Measurements from ENCODE around the gene GPER1.

Gene GPER1

GRCh38 chr7:1125603-1125969, 37.7 kb downstream of the GPER1 start:
- H4K5ac ChIP-seq (ENCODE audit: low read length) = no peak overlapping the region
- H2BK120ac ChIP-seq (ENCODE audit: low read depth, low read length) = no peak overlapping the region
- no peak overlapping the region for H4K8ac ChIP-seq (ENCODE audit: low read depth, low read length)
- H3K4me2 ChIP-seq (ENCODE audit: low read length) = no peak overlapping the region
- no peak for DNase-seq
- no peak overlapping the region for H3K27ac ChIP-seq (ENCODE audit: low read depth, low read length)
- H3K9ac ChIP-seq (ENCODE audit: low read length) = no peak overlapping the region
- no peak overlapping the region for H3K18ac ChIP-seq (ENCODE audit: low read length)
- H2BK5ac ChIP-seq (ENCODE audit: low read length) = no peak overlapping the region
- no peaks in the 10 kb centered on the region for H3K4me1 ChIP-seq (ENCODE audit: control insufficient read depth, low read depth, low read length)
- H3K79me2 ChIP-seq (ENCODE audit: control insufficient read depth, insufficient read depth, low read length) = peaks cover 3% of the 10 kb centered on the region
- no peaks in the 10 kb centered on the region for H3K36me3 ChIP-seq (ENCODE audit: control insufficient read depth, insufficient read depth, low read length)
- H3K27me3 ChIP-seq (ENCODE audit: insufficient read depth, low read length, poor library complexity) = no peaks in the 10 kb centered on the region
- H2AK5ac ChIP-seq (ENCODE audit: low read length) = no peak overlapping the region
- H3K4me3 ChIP-seq (ENCODE audit: low read length) = no peak overlapping the region
- no peak overlapping the region for H3K56ac ChIP-seq (ENCODE audit: low read length)
- no CpG with 5 or more reads among the region's 16 CpGs for WGBS (ENCODE audit: extremely low coverage, insufficient coverage, low lambda C conversion rate)
- H3K23ac ChIP-seq (ENCODE audit: low read length) = no peak overlapping the region
- no peak overlapping the region for H3K4ac ChIP-seq (ENCODE audit: low read depth, low read length)
- no peak overlapping the region for H2BK15ac ChIP-seq (replicated peaks; ENCODE audit: low read depth)
- H3K79me1 ChIP-seq (ENCODE audit: low read length) = peaks cover 6% of the 10 kb centered on the region

- no peak overlapping the region for H2BK120ac ChIP-seq (ENCODE audit: low read depth, low read length)
- no CpG with 5 or more reads among the region's 7 CpGs for WGBS (ENCODE audit: extremely low coverage, insufficient coverage, low lambda C conversion rate)
- H3K36me3 ChIP-seq (ENCODE audit: control insufficient read depth, insufficient read depth, low read length) = no peaks in the 10 kb centered on the region
- H3K4me3 ChIP-seq (ENCODE audit: low read length) = no peak overlapping the region
- H2BK5ac ChIP-seq (ENCODE audit: low read length) = no peak overlapping the region
- H2AK5ac ChIP-seq (ENCODE audit: low read length) = no peak overlapping the region
- no peak overlapping the region for H3K4ac ChIP-seq (ENCODE audit: low read depth, low read length)
- no peaks in the 10 kb centered on the region for H3K27me3 ChIP-seq (ENCODE audit: insufficient read depth, low read length, poor library complexity)
- no peak overlapping the region for H3K9ac ChIP-seq (ENCODE audit: low read length)
- H4K8ac ChIP-seq (ENCODE audit: low read depth, low read length) = no peak overlapping the region
- no peak overlapping the region for H3K27ac ChIP-seq (ENCODE audit: low read depth, low read length)
- no peak overlapping the region for H3K18ac ChIP-seq (ENCODE audit: low read length)
- no peak overlapping the region for H4K5ac ChIP-seq (ENCODE audit: low read length)
- no peak overlapping the region for H3K56ac ChIP-seq (ENCODE audit: low read length)
- H3K79me1 ChIP-seq (ENCODE audit: low read length) = peaks cover 4% of the 10 kb centered on the region
- no peaks in the 10 kb centered on the region for H3K4me1 ChIP-seq (ENCODE audit: control insufficient read depth, low read depth, low read length)
- no peak overlapping the region for H3K4me2 ChIP-seq (ENCODE audit: low read length)
- no peaks in the 10 kb centered on the region for H3K79me2 ChIP-seq (ENCODE audit: control insufficient read depth, insufficient read depth, low read length)
- H2BK15ac ChIP-seq (replicated peaks; ENCODE audit: low read depth) = no peak overlapping the region
- no peak overlapping the region for H3K23ac ChIP-seq (ENCODE audit: low read length)
- no peak for DNase-seq
Observed at GRCh38 chr7:1127001-1127400, 39.1 kb downstream of the GPER1 start.

- DNase-seq = no peak
- no peak overlapping the region for H3K27ac ChIP-seq (ENCODE audit: low read depth, low read length)
- H2BK15ac ChIP-seq (replicated peaks; ENCODE audit: low read depth) = no peak overlapping the region
- H3K18ac ChIP-seq (ENCODE audit: low read length) = no peak overlapping the region
- H3K4ac ChIP-seq (ENCODE audit: low read depth, low read length) = no peak overlapping the region
- no peak overlapping the region for H3K4me2 ChIP-seq (ENCODE audit: low read length)
- H3K36me3 ChIP-seq (ENCODE audit: control insufficient read depth, insufficient read depth, low read length) = no peaks in the 10 kb centered on the region
- H3K27me3 ChIP-seq (ENCODE audit: insufficient read depth, low read length, poor library complexity) = no peaks in the 10 kb centered on the region
- WGBS (ENCODE audit: extremely low coverage, insufficient coverage, low lambda C conversion rate) = no CpG with 5 or more reads among the region's 13 CpGs
- H3K79me2 ChIP-seq (ENCODE audit: control insufficient read depth, insufficient read depth, low read length) = peaks cover 2% of the 10 kb centered on the region
- no peak overlapping the region for H4K8ac ChIP-seq (ENCODE audit: low read depth, low read length)
- no peak overlapping the region for H2BK5ac ChIP-seq (ENCODE audit: low read length)
- no peak overlapping the region for H2AK5ac ChIP-seq (ENCODE audit: low read length)
- no peak overlapping the region for H4K5ac ChIP-seq (ENCODE audit: low read length)
- no peak overlapping the region for H2BK120ac ChIP-seq (ENCODE audit: low read depth, low read length)
- H3K23ac ChIP-seq (ENCODE audit: low read length) = no peak overlapping the region
- no peak overlapping the region for H3K4me3 ChIP-seq (ENCODE audit: low read length)
- H3K4me1 ChIP-seq (ENCODE audit: control insufficient read depth, low read depth, low read length) = no peaks in the 10 kb centered on the region
- no peak overlapping the region for H3K56ac ChIP-seq (ENCODE audit: low read length)
- peaks cover 1% of the 10 kb centered on the region for H3K79me1 ChIP-seq (ENCODE audit: low read length)
- no peak overlapping the region for H3K9ac ChIP-seq (ENCODE audit: low read length)
Observed at GRCh38 chr7:1129431-1129830, 41.5 kb downstream of the GPER1 start.

GRCh38 chr7:1130021-1130990, 42.4 kb downstream of the GPER1 start:
- no peak overlapping the region for H4K8ac ChIP-seq (ENCODE audit: low read depth, low read length)
- no peak overlapping the region for H2AK5ac ChIP-seq (ENCODE audit: low read length)
- no peak overlapping the region for H2BK5ac ChIP-seq (ENCODE audit: low read length)
- H3K4me2 ChIP-seq (ENCODE audit: low read length) = no peak overlapping the region
- H3K18ac ChIP-seq (ENCODE audit: low read length) = no peak overlapping the region
- H3K27ac ChIP-seq (ENCODE audit: low read depth, low read length) = no peak overlapping the region
- peaks cover 5% of the 10 kb centered on the region for H3K79me2 ChIP-seq (ENCODE audit: control insufficient read depth, insufficient read depth, low read length)
- H3K4me1 ChIP-seq (ENCODE audit: control insufficient read depth, low read depth, low read length) = no peaks in the 10 kb centered on the region
- no peak overlapping the region for H3K4me3 ChIP-seq (ENCODE audit: low read length)
- no peak overlapping the region for H3K4ac ChIP-seq (ENCODE audit: low read depth, low read length)
- H3K56ac ChIP-seq (ENCODE audit: low read length) = no peak overlapping the region
- H3K79me1 ChIP-seq (ENCODE audit: low read length) = peaks cover 3% of the 10 kb centered on the region
- H3K27me3 ChIP-seq (ENCODE audit: insufficient read depth, low read length, poor library complexity) = no peaks in the 10 kb centered on the region
- no peak overlapping the region for H3K9ac ChIP-seq (ENCODE audit: low read length)
- H3K23ac ChIP-seq (ENCODE audit: low read length) = no peak overlapping the region
- DNase-seq = no peak
- no peaks in the 10 kb centered on the region for H3K36me3 ChIP-seq (ENCODE audit: control insufficient read depth, insufficient read depth, low read length)
- WGBS (ENCODE audit: extremely low coverage, insufficient coverage, low lambda C conversion rate) = no CpG with 5 or more reads among the region's 26 CpGs
- no peak overlapping the region for H2BK120ac ChIP-seq (ENCODE audit: low read depth, low read length)
- no peak overlapping the region for H2BK15ac ChIP-seq (replicated peaks; ENCODE audit: low read depth)
- no peak overlapping the region for H4K5ac ChIP-seq (ENCODE audit: low read length)

- peaks cover 4% of the 10 kb centered on the region for H3K79me1 ChIP-seq (ENCODE audit: low read length)
- no CpG with 5 or more reads among the region's 2 CpGs for WGBS (ENCODE audit: extremely low coverage, insufficient coverage, low lambda C conversion rate)
- H3K79me2 ChIP-seq (ENCODE audit: control insufficient read depth, insufficient read depth, low read length) = peaks cover 5% of the 10 kb centered on the region
- no peaks in the 10 kb centered on the region for H3K27me3 ChIP-seq (ENCODE audit: insufficient read depth, low read length, poor library complexity)
- H2BK5ac ChIP-seq (ENCODE audit: low read length) = no peak overlapping the region
- no peak overlapping the region for H4K5ac ChIP-seq (ENCODE audit: low read length)
- no peak overlapping the region for H4K8ac ChIP-seq (ENCODE audit: low read depth, low read length)
- H3K56ac ChIP-seq (ENCODE audit: low read length) = no peak overlapping the region
- H3K9ac ChIP-seq (ENCODE audit: low read length) = no peak overlapping the region
- H2BK120ac ChIP-seq (ENCODE audit: low read depth, low read length) = no peak overlapping the region
- H2BK15ac ChIP-seq (replicated peaks; ENCODE audit: low read depth) = no peak overlapping the region
- no peak overlapping the region for H2AK5ac ChIP-seq (ENCODE audit: low read length)
- no peak overlapping the region for H3K23ac ChIP-seq (ENCODE audit: low read length)
- no peak overlapping the region for H3K4ac ChIP-seq (ENCODE audit: low read depth, low read length)
- no peaks in the 10 kb centered on the region for H3K36me3 ChIP-seq (ENCODE audit: control insufficient read depth, insufficient read depth, low read length)
- no peak overlapping the region for H3K27ac ChIP-seq (ENCODE audit: low read depth, low read length)
- no peaks in the 10 kb centered on the region for H3K4me1 ChIP-seq (ENCODE audit: control insufficient read depth, low read depth, low read length)
- no peak overlapping the region for H3K4me2 ChIP-seq (ENCODE audit: low read length)
- no peak overlapping the region for H3K4me3 ChIP-seq (ENCODE audit: low read length)
- H3K18ac ChIP-seq (ENCODE audit: low read length) = no peak overlapping the region
- no peak for DNase-seq
Observed at GRCh38 chr7:1131471-1132265, 43.8 kb downstream of the GPER1 start.
